ENCODE results near the gene PGAM5. TPM values are rescaled to one million over a fixed set of nuclear protein-coding genes. Genes with fewer than 3 reads are reported as not detected.
"Not testable (repeated sequence)": the region's sequence is repeated elsewhere in the genome, so short reads cannot be mapped to it uniquely, and the experiment has no call there.

The PGAM5 gene
- total RNA-seq, 6 donors from 2014 or later, result 16.8 to 38.6 (median 23.3) TPM

GRCh38 chr12:132754160-132754932, 43.7 kb downstream of the PGAM5 start:
- peaks cover 29 to 78% (median 66%) of the 10 kb centered on the region in 4 donors for H3K36me3 ChIP-seq
- ATAC-seq (ENCODE audit: low FRiP score in 2 of 2), result no peak

DNA sequence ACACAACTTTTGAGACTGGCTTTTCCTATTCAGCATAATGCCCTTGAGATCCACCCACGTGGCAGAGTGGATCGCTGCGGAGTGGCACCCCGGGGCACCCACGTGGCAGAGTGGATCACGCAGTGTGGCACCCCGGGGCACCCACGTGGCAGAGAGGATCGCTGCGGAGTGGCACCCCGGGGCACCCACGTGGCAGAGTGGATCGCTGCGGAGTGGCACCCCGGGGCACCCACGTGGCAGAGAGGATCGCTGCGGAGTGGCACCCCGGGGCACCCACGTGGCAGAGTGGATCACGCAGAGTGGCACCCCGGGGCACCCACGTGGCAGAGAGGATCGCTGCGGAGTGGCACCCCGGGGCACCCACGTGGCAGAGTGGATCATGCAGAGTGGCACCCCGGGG, 48.2 kb downstream of the PGAM5 start:
- not testable (repeated sequence) for H3K9me3 ChIP-seq; ATAC-seq (ENCODE audit: low FRiP score in 2 of 2); H3K27me3 ChIP-seq; DNase-seq; H3K4me3 ChIP-seq; H3K27ac ChIP-seq
- Histone ChIP-seq H3K4me1 (peaks cover 16 to 32% (median 25%) of the 10 kb centered on the region in 4 donors), H3K36me3 (peaks cover 3 to 35% (median 26%) of the 10 kb centered on the region in 4 donors)
- 90 to 91% methylated on average over 27 of the region's 28 CpGs for WGBS, 2 donors

More at GRCh38 chr12:132754160-132754932, 43.7 kb downstream of the PGAM5 start:
- H3K27me3 ChIP-seq, result no peaks in the 10 kb centered on the region
- peaks cover 0 to 3% (median 2%) of the 10 kb centered on the region in 4 donors for H3K4me1 ChIP-seq
- H3K4me3 ChIP-seq, result no peak overlapping the region
- WGBS, 2 donors, result 74 to 77% methylated on average over 14 of the region's 14 CpGs
- no peaks in the 10 kb centered on the region for H3K9me3 ChIP-seq
- no peak overlapping the region for H3K27ac ChIP-seq
- TF ChIP-seq, protein P1, sequence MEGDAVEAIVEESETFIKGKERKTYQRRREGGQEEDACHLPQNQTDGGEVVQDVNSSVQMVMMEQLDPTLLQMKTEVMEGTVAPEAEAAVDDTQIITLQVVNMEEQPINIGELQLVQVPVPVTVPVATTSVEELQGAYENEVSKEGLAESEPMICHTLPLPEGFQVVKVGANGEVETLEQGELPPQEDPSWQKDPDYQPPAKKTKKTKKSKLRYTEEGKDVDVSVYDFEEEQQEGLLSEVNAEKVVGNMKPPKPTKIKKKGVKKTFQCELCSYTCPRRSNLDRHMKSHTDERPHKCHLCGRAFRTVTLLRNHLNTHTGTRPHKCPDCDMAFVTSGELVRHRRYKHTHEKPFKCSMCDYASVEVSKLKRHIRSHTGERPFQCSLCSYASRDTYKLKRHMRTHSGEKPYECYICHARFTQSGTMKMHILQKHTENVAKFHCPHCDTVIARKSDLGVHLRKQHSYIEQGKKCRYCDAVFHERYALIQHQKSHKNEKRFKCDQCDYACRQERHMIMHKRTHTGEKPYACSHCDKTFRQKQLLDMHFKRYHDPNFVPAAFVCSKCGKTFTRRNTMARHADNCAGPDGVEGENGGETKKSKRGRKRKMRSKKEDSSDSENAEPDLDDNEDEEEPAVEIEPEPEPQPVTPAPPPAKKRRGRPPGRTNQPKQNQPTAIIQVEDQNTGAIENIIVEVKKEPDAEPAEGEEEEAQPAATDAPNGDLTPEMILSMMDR (IDR thresholded peaks at IDR 0.05), result no peak
- no peak for TF ChIP-seq POLR2A (IDR thresholded peaks at IDR 0.05)
- TF ChIP-seq POLR2AphosphoS5 (IDR thresholded peaks at IDR 0.05), result no peak
- no peak for TF ChIP-seq EP300 (IDR thresholded peaks at IDR 0.05)
- no peak for DNase-seq

DNA sequence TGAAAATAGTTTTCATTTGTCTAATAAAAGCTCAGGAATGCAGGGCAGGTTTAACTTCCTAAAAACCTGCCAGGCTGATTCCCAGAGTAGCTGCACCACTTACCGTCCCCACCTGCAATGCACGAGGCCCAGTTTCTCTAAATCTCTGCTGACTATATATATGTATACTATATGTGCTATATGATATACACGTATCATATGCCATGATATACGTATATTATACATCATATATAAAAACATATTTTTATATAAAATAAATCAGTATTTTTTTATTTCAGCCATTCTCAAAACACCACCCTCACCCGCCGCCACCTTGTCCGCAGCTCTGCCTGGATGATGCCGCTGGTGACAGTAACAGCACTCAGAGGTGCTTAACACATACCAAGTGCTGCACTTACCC, 48.7 kb downstream of the PGAM5 start:
- no peak for ATAC-seq (ENCODE audit: low FRiP score in 2 of 2)
- H3K27me3 ChIP-seq, result no peaks in the 10 kb centered on the region
- WGBS, 2 donors, result 82 to 85% methylated on average over 8 of the region's 8 CpGs

GRCh38 chr12:132761032-132761920, 50.6 kb downstream of the PGAM5 start, which contains the start of gene ANKLE2:
Gene ANKLE2, minus strand, starts transcription at chr12:132761832. Its CDS starts 34 bp downstream, at chr12:132761798.
- Histone ChIP-seq H3K4me1 (peaks cover 21 to 38% (median 28%) of the 10 kb centered on the region in 4 donors), H3K27me3 (no peaks in the 10 kb centered on the region), H3K9me3 (no peaks in the 10 kb centered on the region), H3K36me3 (peaks cover 0 to 17% (median 5%) of the 10 kb centered on the region in 4 donors), H3K27ac (peak within 1 kb of the TSS; percentile 95 to 99 (median 98)), H3K4me3 (peak within 1 kb of the TSS; percentile 70 to 100 (median 96))
- DNase-seq (peak; percentile 53 to 94), ATAC-seq (ENCODE audit: low FRiP score in 2 of 2) (peak; percentile 1 to 73)
- WGBS, 2 donors, result 0 to 1% methylated on average over 20 to 24 of the region's 97 CpGs
- TF ChIP-seq POLR2AphosphoS5 (IDR thresholded peaks at IDR 0.05), result peak in 1 of 2 donors; percentile 3
- no peak for TF ChIP-seq POLR2A (IDR thresholded peaks at IDR 0.05)
- TF ChIP-seq, protein P1 (IDR thresholded peaks at IDR 0.05), result peak in 1 of 6 experiments; percentile 24

More for the DNA sequence above, 48.7 kb downstream of the PGAM5 start:
- H3K9me3 ChIP-seq, result no peaks in the 10 kb centered on the region
- peaks cover 0 to 31% (median 21%) of the 10 kb centered on the region in 4 donors for H3K36me3 ChIP-seq
- TF ChIP-seq, protein P1 (IDR thresholded peaks at IDR 0.05), result no peak
- TF ChIP-seq POLR2A (IDR thresholded peaks at IDR 0.05) (no peak), POLR2AphosphoS5 (IDR thresholded peaks at IDR 0.05) (no peak), EP300 (IDR thresholded peaks at IDR 0.05) (no peak)
- no peak for DNase-seq
- peak overlapping the region in 1 of 4 donors; percentile 11 for H3K27ac ChIP-seq
- H3K4me1 ChIP-seq, result peaks cover 16 to 32% (median 25%) of the 10 kb centered on the region in 4 donors
- H3K4me3 ChIP-seq, result no peak overlapping the region
